Stromal cell of bone marrow (primary cell): Measurements from ENCODE around the gene SIPA1L3.

Experiments used
- DNase-seq: peaks from one replicate; pipeline ENCODE4 v3.0.0-alpha.2; 2012; ENCODE audit warnings: low read depth

The SIPA1L3 gene

GRCh38 chr19:38001158-38001781 is 94.3 kb downstream of the SIPA1L3 start:
- DNase-seq = no peak

GRCh38 chr19:38003438-38004185 is 96.6 kb downstream of the SIPA1L3 start:
- DNase-seq = peak; percentile 52

GRCh38 chr19:38004186-38004520 is 97.1 kb downstream of the SIPA1L3 start:
- DNase-seq = peak; percentile 49

GRCh38 chr19:38004521-38005223 is 97.7 kb downstream of the SIPA1L3 start:
- peak; percentile 96 for DNase-seq

GRCh38 chr19:38005224-38005614 is 98.2 kb downstream of the SIPA1L3 start:
- no peak for DNase-seq

GRCh38 chr19:38006361-38007045 is 99.5 kb downstream of the SIPA1L3 start:
- DNase-seq = no peak

GRCh38 chr19:38009650-38010242 is 102.7 kb downstream of the SIPA1L3 start:
- no peak for DNase-seq

- no peak for DNase-seq
These were observed 104.4 kb downstream of the SIPA1L3 start for GRCh38 chr19:38011426-38011825.

GRCh38 chr19:38012290-38012689 is 105.3 kb downstream of the SIPA1L3 start:
- no peak for DNase-seq

- no peak for DNase-seq
These were observed 105.9 kb downstream of the SIPA1L3 start for GRCh38 chr19:38012944-38013343.

GRCh38 chr19:38013913-38014580 is 107.0 kb downstream of the SIPA1L3 start:
- DNase-seq = no peak

- no peak for DNase-seq
These were observed 108.2 kb downstream of the SIPA1L3 start for GRCh38 chr19:38015216-38015615.

- no peak for DNase-seq
These were observed 108.8 kb downstream of the SIPA1L3 start for GRCh38 chr19:38015761-38016160.

GRCh38 chr19:38017401-38018151 is 110.6 kb downstream of the SIPA1L3 start:
- DNase-seq = no peak

GRCh38 chr19:38018694-38019395 is 111.8 kb downstream of the SIPA1L3 start:
- no peak for DNase-seq

- DNase-seq = no peak
These were observed 112.4 kb downstream of the SIPA1L3 start for GRCh38 chr19:38019396-38019724.

- no peak for DNase-seq
These were observed 113.3 kb downstream of the SIPA1L3 start for GRCh38 chr19:38020311-38020710.

GRCh38 chr19:38021352-38021751 is 114.3 kb downstream of the SIPA1L3 start:
- DNase-seq = no peak

- no peak for DNase-seq
These were observed 116.0 kb downstream of the SIPA1L3 start for GRCh38 chr19:38022791-38023670.
